ENCODE results near the gene HIGD2A.

The HIGD2A gene

GRCh38 chr5:176418251-176418650 is 29.7 kb downstream of the HIGD2A start:
- DNase-seq = no peak

GRCh38 chr5:176420086-176420485 is 31.5 kb downstream of the HIGD2A start:
- DNase-seq = no peak

- DNase-seq = no peak
These were observed 32.5 kb downstream of the HIGD2A start for GRCh38 chr5:176420972-176421544.

DNA sequence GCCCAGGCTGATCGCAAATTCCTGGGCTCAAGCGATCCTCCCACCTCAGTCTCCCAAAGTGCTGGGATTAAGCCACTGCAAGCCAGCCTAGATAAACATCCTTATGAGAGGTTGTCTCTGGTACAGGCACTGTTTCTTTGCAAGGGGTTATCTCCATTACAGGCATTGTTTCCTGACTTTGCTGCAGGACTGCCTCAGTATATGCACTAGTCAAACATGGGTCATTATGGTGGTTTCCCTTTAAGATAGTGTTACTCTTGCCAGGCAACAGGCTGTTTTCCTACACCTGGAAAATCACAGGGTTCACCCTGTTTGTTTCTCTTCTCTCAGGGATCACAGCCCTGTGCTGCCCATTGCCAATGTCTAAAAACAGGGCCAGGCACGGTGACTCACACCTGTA is 35.6 kb downstream of the HIGD2A start:
- no peak for DNase-seq

DNA sequence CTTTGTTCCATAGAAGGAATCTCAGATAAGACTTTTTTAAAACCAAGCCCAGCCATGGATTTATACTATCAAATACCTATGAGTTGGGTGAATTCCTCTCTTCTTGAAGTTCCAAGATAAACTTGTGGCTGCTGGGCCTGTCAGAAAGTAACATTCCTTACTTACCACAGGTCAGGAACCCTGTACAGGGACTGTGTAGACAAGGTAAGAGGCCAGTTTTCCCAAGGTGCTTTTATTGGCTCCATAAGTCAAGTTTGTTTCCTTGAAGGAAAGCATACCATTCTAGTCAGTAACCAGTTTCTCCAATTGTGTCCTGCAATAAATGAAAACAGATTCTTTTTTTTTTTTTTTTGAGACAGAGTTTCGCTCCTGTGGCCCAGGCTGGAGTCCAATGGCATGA is 36.6 kb downstream of the HIGD2A start:
- DNase-seq = peak; percentile 12

DNA sequence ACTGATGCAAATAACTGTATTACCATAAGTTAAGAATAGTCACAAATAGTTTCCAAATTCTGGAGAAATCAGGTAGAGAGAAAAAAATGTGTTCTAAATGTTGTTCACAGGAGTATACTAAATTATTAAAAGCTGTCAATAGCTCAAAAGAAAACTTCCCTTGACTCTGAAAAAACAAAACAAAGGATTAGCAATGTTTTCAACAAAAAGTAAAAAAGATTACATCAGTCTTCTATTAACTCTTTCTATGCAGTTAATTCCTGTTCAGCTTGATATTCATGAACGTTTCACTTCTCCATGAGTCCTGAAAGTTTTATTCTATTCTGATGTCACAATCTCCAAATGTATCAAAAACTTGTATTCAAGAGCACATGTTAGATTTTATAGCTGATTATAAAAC is 37.2 kb downstream of the HIGD2A start:
- DNase-seq = no peak

- DNase-seq = no peak
These were observed 38.3 kb downstream of the HIGD2A start for GRCh38 chr5:176426876-176427275.

DNA sequence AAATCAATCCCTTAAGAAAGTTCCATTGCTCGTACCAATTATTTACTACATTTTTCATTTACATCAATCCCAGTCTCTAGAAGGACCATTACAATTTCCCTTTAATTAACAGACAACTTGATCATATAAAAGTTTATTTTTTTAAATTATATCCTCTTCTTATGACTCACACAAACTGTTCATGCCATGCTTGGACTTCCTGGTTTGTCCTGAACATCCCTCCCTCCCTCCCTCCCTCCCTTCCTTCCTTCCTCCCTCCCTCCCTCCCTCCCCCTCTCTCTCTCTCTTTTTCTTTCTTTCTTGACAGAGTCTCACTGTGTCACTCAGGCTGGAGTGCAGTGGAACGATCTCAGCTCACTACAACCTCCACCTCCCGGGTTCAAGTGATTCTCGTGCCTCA is 39.4 kb downstream of the HIGD2A start:
- DNase-seq = no peak

- no peak for DNase-seq
These were observed 41.4 kb downstream of the HIGD2A start for GRCh38 chr5:176429972-176430371.

GRCh38 chr5:176432707-176433106 is 44.2 kb downstream of the HIGD2A start:
- no peak for DNase-seq

DNA sequence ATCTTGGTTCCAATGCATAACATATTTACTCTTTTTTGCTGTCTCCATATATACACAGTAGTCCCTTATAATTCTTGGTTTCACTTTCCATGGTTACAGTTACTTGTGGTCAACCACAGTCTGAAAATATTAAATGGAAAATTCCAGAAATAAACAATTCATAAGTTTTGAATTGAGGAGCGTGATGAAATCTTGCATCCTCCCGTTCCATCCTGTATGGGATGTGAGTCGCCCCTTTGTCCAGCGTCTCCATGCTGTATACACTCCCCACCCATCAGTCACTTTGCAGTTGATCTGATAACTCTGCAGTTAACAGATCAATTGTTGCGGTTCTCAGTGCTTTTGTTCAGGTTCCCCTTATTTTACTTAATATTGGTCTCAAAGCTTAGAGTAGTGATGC is 48.1 kb downstream of the HIGD2A start:
- DNase-seq = peak; percentile 65

DNA sequence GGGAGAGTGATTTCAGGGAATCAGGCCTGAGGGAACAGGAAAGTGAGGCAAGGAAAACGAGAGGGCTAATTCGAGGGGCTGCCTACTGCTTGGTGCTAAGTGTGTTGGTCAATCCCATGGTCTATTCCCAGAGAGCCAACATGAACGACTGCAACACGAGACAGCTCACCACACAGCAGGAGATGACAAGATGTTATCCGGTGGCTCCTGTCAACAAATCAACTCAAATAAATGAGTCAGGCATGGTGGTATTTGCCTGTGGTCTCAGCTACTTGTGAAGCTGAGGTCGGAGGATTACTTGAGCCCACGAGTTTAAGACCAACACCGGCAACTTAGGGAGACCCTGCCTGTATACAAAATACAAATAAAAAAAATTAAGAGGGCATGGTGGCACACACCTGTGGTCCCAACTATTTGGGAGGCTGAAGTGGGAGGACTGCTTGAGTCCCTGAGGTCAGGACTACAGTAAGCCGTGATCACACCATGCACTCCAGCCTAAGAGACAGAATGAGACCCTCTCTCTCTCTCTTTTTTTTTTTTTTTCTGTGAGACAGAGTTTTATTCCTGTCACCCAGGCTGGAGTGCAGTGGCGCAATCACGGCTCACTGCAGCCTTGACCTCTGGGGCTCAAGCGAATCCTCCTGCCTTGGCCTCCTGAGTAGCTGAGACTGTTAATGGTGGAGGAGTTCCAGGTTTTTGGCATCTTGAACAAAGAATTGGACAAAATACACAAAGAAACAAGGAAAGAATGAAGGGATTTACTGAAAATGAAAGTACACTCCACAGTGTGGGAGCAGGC is 50.6 kb downstream of the HIGD2A start:
- DNase-seq = peak; percentile 89
